DMS114 treated with DMSO at 0.1 percent for 48 hours (cell line): ENCODE results near the gene HIPK1.

ENCODE experiments used
- DNase-seq: peaks from one replicate; lab custom pipeline; 2025; ENCODE audit not compliant: unreplicated experiment; lab: John Stamatoyannopoulos, UW

Gene HIPK1

DNA sequence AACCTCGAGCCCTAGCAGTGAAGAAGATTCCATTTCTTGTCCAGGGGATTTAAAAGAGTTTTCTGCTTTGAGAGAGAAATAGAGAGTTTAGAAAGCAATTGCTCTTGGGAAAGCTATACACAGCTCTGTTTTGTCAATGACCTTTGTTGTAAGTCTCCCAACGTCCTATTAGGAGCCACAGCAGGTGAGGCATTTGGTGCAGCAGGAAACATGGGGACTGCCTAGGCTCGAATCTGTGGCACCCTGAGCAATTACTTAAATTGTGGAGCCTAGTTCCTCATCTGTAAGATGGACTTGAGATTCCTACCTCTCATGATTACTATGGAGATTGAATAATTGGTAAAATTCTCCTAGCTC is 15.8 kb upstream of the HIPK1 start:
- no peak for DNase-seq

DNA sequence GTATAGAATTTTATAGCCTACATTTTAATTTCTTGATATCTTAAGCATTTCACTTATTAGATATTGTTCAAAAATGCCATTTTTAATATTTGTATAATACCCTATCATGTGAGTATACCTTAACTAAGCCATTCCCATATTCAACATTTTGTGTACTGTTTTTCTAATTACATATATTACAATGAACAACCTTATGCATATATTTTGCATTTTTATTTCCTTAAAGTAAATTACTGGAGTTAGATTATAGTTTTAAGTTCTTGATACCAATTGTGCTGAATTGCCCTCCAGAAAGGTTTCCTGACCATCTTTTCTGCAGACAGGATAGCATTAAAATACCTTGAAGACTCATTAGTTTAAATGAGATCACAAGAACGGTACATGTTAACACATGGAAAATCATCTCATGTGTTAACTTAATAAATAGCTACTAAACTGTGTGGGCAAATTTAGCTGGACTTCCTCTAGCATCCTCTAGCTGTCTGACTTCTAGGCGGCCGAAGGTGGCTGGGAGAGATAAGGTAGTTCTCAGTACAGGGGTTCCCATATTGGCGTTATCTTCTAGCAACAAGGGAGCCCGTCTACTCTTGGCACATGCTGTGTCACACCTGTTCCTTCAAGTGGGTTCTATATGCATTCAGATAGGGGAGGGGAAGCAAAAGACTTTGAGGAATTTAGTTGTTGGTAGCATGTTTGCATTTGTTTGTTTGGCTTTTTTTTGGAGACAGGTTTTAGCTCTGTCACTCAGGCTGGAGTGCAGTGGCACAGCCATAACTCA is 15.0 kb upstream of the HIPK1 start:
- DNase-seq: no peak

DNA sequence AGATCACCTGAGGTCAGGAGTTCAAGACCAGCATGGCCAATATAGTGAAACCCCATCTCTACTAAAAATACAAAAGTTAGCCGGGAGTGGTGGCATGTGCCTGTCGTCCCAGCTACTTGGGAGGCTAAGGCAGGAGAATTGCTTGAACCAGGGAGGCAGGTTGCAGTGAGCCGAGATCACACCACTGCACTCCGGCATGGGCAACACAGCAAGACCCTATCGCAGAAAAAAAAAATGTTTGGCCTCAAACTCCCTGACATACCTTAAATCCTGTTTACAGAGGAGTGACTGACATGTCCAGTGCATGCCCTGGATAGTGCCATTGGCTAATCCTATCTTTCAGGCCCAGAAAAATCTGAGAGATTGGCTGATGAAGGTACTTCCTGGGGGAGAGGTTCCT is 12.2 kb upstream of the HIPK1 start:
- DNase-seq: no peak

- DNase-seq: no peak
Observed at GRCh38 chr1:113917400-113918082, 11.6 kb upstream of the HIPK1 start.

DNA sequence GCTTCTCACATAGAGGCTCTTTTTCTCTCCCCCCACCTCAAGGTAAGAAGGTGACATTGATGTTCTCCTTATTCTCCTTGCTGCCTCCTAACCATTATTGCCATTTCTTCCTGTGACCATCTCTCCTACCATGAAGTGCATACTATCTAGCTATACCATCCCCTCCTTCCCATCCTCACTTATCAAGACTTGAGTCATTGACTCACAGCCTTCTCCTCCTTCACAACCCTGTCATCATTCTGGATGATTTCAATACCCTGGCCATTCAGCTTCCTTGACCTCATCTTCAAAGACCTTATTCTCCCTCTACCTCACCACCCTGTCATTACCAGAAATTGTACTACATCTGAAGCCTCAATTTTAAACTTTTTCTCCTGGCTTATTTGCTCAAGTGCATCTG is 10.9 kb upstream of the HIPK1 start:
- DNase-seq: no peak

GRCh38 chr1:113922957-113923356 is 6.2 kb upstream of the HIPK1 start:
- DNase-seq: no peak

DNA sequence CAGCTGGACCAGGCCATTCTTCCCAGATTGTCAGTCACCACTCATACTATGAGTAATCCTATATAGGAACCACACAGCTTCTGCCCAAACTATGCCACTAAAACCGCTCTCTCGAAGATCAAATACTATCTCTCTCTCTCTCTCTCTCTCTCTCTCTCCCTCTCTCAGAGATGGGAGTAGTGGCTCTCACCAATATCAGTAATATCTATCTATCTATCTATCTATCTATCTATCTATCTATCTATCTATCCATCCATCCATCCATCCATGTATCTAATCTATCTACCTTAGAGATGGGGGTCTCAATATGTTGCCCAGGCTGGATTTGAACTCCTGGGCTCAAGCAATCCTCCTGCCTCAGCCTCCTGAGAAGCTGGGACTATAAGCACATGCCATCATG is 4.7 kb upstream of the HIPK1 start:
- no peak for DNase-seq

GRCh38 chr1:113928187-113928930 is 765 bp upstream of the HIPK1 start:
- DNase-seq: no peak

GRCh38 chr1:113929750-113930498 is 800 bp downstream of the HIPK1 start:
- no peak for DNase-seq

GRCh38 chr1:113930499-113931161 is 1.5 kb downstream of the HIPK1 start:
- DNase-seq: no peak

- DNase-seq: no peak
Observed at GRCh38 chr1:113931451-113931851, 2.3 kb downstream of the HIPK1 start.

- no peak for DNase-seq
Observed at GRCh38 chr1:113934006-113934405, 4.9 kb downstream of the HIPK1 start.

DNA sequence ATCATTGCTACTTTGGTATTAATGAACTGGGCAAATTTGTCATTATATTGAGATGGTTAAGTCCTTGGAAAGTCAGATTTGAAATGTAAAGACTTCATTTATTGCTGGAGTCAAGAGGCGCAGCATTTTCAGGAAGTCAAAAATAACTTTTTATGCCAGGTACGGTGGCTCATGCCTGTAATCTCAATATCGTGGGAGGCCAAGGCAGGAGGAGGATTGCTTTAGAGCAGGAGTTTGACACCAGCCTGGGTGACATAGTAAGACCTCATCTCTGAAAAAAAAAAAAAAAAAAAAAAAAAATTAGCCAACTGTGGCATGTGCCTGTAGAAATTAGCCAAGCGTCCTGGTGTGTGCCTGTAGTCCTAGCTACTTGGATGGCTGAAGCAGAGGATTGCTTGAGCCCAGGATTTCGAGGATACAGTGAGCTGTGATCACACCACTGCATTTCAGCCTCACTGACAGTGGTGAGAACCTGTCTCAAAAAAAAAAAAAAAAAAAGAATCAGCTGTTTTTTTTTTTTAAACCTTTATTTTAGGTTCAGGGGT is 5.5 kb downstream of the HIPK1 start:
- DNase-seq: no peak

DNA sequence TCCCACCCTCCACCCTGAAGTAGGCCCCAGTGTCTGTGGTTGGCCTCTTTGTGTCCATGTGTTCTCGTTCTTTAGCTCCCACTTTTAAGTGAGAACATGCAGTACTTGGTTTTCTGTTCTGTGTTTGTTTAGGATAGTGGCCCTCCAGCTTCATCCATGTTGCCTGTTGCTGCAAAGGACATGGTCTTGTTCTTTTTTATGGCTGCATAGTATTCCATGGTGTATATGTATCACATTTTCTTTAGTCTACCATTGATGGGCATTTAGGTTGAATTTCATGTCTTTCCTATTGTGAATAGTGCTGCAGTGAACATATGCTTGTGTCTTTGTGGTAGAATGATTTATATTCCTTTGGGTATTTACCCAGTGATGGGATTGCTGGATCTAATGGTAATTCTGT is 6.1 kb downstream of the HIPK1 start:
- no peak for DNase-seq

DNA sequence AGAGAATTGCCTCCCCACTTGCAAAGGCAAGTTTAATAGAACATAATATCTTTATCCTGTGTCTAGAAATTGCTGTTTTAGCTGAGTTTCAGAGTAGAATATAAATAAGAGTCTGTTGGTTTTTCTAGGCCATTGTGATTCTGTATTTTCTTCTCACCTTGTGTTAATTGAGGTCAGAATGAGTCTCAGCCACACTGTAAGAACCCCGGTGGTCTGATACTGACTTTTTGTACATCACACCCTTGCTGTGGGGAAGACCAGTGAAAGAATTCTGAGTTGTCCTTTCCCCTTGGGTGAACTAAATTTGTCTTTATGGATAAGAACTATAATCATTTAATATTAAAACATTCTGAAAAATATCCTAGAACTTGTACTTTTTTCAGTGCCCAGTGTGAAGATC is 6.8 kb downstream of the HIPK1 start:
- DNase-seq: no peak

DNA sequence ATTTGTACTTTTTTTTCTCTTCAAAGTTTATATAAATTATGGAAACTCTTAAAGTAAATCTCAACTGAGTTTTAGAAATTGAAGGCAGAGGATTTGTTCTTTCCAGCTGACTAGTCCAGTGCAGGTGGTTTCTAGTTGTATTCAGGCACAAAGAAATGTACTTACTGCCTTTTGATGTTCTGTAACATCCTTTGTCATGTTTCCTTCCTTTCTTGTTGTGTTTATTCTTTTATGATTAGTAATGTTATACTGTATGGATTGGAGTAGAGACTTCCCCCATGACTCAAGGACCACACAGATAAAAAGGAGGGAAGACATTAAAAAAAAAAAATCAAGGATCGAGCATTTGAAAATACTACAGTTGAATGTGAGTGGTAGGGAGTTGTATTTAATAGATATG is 8.0 kb downstream of the HIPK1 start:
- DNase-seq: no peak

DNA sequence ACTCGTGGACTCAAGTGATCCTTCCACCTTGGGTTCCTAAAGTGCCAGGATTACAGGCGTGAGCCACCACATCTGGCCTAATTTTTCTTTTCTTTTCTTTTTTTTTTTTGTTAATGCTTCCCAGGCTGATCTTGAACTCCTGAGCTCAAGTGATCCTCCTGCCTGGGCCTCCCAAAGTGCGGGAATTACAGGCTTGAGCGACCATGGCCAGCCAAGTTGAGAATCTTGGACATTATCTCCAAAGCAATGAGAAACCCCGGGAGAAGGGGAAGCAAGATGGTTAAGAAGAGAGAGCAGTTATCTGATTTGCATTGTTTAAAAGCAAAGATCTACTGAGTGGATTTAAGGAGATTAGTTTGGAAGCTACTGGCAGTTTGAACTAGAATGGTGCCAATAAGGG is 9.1 kb downstream of the HIPK1 start:
- no peak for DNase-seq

GRCh38 chr1:113940365-113941244 is 11.5 kb downstream of the HIPK1 start:
- no peak for DNase-seq

- no peak for DNase-seq
Observed at GRCh38 chr1:113941245-113941559, 12.1 kb downstream of the HIPK1 start.

DNA sequence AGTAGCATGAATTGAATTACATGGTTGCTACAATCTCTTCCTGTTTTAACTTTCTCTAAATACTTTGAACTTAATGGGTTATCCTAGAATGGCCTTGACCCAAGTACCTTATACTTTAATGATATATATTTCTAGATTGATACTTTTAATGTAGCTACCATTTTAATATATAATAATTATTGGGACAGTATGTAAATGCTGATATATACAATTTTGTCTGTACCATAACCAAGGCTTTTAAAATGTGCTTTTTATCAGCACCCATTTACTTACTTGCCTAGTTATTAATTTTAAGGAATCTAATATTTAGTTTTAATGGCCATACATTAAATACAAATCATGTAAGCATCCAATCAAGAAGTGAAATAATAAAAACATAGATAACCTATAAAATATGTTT is 13.4 kb downstream of the HIPK1 start:
- no peak for DNase-seq
